Progenitor cell of endocrine pancreas (in vitro differentiated cells): ENCODE results near the gene TM2D1. TPM values are rescaled to one million over a fixed set of nuclear protein-coding genes. Genes with fewer than 3 reads are reported as not detected.

Source experiments
- DNase-seq: peaks from one replicate; pipeline ENCODE4 v3.0.0; 2021; ENCODE audit warnings: low spot score; ENCODE audit not compliant: unreplicated experiment
- H3K27ac Mint-ChIP-seq: 2 replicates; pipeline ENCODE4 v1.8.0; 2021; ENCODE audit warnings: mild to moderate bottlenecking, moderate library complexity, mixed read lengths
- H3K27me3 Mint-ChIP-seq: 2 replicates; pipeline ENCODE4 v1.8.0; 2021; ENCODE audit warnings: mixed read lengths
- H3K36me3 Mint-ChIP-seq: 2 replicates; pipeline ENCODE4 v1.8.0; 2022; ENCODE audit warnings: mixed read lengths; ENCODE audit not compliant: insufficient read depth
- H3K4me1 Mint-ChIP-seq: 2 replicates; pipeline ENCODE4 v1.8.0; 2021; ENCODE audit warnings: low read depth, mixed read lengths
- H3K4me3 Mint-ChIP-seq: 2 replicates; pipeline ENCODE4 v1.8.0; 2021; ENCODE audit warnings: low read depth, mild to moderate bottlenecking, moderate library complexity, mixed read lengths
- H3K9me3 Mint-ChIP-seq: 2 replicates; pipeline ENCODE4 v1.8.0; 2021; ENCODE audit warnings: low read depth, mixed read lengths
- CTCF ChIP-seq: fragments of 200-600 bp; sonication (generic); IDR thresholded peaks from one replicate; pipeline ENCODE4 v1.5.0; 2021; ENCODE audit warnings: antibody characterized with exemption, mild to moderate bottlenecking; ENCODE audit not compliant: unreplicated experiment
- total RNA-seq: library from RNA; stranded (reverse); gene quantifications from 2 replicates; pipeline ENCODE4 v1.2.1, GENCODE V29; 2021

The TM2D1 gene
- total RNA-seq, 1 donor from 2014 or later, result 36.7 TPM

GRCh38 chr1:61639608-61640336 lies 85.2 kb downstream of the TM2D1 start:
- H3K4me3 Mint-ChIP-seq, result no peak overlapping the region
- H3K36me3 Mint-ChIP-seq, result no peaks in the 10 kb centered on the region
- TF ChIP-seq CTCF, result no peak
- H3K4me1 Mint-ChIP-seq, result peaks cover 9% of the 10 kb centered on the region
- peaks cover 21% of the 10 kb centered on the region for H3K27me3 Mint-ChIP-seq
- DNase-seq, result no peak
- no peaks in the 10 kb centered on the region for H3K9me3 Mint-ChIP-seq
- H3K27ac Mint-ChIP-seq, result no peak overlapping the region

GRCh38 chr1:61638911-61639605 lies 85.9 kb downstream of the TM2D1 start:
- peaks cover 21% of the 10 kb centered on the region for H3K27me3 Mint-ChIP-seq
- H3K36me3 Mint-ChIP-seq, result no peaks in the 10 kb centered on the region
- no peak for DNase-seq
- TF ChIP-seq CTCF, result no peak
- no peak overlapping the region for H3K27ac Mint-ChIP-seq
- H3K4me1 Mint-ChIP-seq, result peaks cover 9% of the 10 kb centered on the region
- H3K4me3 Mint-ChIP-seq, result no peak overlapping the region
- H3K9me3 Mint-ChIP-seq, result no peaks in the 10 kb centered on the region

- TF ChIP-seq CTCF, result no peak
- no peak for DNase-seq
- H3K27ac Mint-ChIP-seq, result no peak overlapping the region
- H3K4me1 Mint-ChIP-seq, result peaks cover 9% of the 10 kb centered on the region
- no peak overlapping the region for H3K4me3 Mint-ChIP-seq
- H3K9me3 Mint-ChIP-seq, result no peaks in the 10 kb centered on the region
- peaks cover 21% of the 10 kb centered on the region for H3K27me3 Mint-ChIP-seq
- no peaks in the 10 kb centered on the region for H3K36me3 Mint-ChIP-seq
Observed at GRCh38 chr1:61638296-61638695, 86.6 kb downstream of the TM2D1 start.

DNA sequence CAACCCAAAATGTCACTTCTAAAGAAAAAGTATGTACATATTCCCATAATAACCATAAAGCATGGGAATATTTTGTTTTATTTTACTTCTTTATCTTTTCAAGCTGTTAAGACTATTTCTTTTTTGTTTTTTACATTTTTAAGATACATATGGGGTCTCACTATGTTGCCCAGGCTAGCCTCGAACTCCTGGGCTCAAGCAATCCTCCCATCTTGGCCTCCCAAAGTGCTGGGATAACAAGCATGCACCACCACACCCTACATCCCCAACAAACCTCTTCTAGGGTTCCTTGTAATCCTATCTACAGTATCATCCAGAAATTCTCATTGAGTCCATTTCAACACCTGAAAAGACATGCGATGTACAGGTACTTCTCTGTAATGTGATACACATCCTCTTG lies 87.5 kb downstream of the TM2D1 start:
- Mint-ChIP-seq H3K9me3 (no peaks in the 10 kb centered on the region), H3K4me1 (peaks cover 4% of the 10 kb centered on the region), H3K27ac (no peak overlapping the region), H3K36me3 (no peaks in the 10 kb centered on the region), H3K27me3 (peaks cover 21% of the 10 kb centered on the region), H3K4me3 (no peak overlapping the region)
- no peak for DNase-seq
- no peak for TF ChIP-seq CTCF

GRCh38 chr1:61636814-61637213 lies 88.1 kb downstream of the TM2D1 start:
- Mint-ChIP-seq H3K4me1 (peaks cover 3% of the 10 kb centered on the region), H3K9me3 (no peaks in the 10 kb centered on the region), H3K4me3 (no peak overlapping the region), H3K36me3 (no peaks in the 10 kb centered on the region), H3K27me3 (peaks cover 21% of the 10 kb centered on the region), H3K27ac (no peak overlapping the region)
- TF ChIP-seq CTCF, result no peak
- DNase-seq, result no peak
